Measurements from ENCODE around the gene FAM234A.
"Not testable (repeated sequence)": the region's sequence is repeated elsewhere in the genome, so short reads cannot be mapped to it uniquely, and the experiment has no call there.

Gene FAM234A

DNA sequence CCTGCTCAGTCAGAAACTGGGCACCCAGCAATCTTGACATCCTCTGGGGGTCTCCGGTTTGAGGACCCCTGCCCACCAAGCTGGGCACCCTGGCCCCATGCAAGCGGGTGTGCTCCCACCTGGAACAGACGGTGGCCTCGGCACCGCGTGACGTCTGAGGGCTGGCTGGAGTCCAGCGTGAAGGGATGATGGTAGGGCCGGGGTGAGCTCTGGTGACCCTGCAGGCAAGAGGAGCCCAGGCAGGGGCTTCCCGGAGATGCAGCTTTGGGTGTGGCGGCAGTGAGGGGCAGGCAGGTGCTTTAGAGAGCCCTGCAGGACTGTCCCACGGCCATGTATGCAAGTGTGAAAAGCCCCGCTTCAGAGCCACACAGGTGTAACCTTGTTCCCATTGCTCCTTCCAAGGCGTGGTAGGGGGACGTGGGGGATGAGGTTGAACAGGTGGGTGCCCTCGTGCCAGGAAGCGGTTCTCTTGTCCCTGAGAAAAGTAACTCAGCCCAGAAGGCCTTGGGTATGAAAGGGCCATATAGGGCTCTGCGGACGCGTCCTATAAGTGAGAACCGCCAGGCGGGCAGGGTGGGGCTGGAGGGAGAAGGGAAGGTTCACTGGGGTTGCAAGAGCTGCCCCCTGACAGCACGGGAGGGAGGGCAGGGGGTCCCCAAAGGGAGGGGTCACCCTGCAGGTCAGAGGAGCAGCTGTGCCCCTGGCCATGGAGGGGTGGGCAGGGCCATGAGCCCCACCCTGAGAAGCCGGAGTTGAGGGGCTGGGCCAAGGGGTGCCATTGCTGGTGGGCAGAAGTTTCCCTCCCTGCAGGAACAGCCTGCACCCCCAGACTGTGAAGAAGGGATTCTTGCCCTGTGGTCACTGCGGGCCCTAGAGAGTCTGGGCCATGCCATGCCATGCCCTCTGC lies 31.9 kb downstream of the FAM234A start:
- no peak for DNase-seq

DNA sequence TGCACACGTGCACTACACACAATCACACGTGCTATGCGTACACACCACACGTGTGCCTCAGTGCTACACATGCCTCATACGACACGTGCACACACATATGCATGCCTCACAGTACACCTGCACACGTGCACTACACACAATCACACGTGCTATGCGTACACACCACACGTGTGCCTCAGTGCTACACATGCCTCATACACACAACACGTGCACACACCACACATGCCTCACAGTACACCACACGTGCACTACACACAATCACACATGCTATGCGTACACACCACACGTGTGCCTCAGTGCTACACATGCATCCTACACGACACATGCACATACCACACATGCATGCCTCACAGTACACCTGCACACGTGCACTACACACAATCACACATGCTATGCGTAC lies 32.9 kb downstream of the FAM234A start:
- not testable (repeated sequence) for DNase-seq

DNA sequence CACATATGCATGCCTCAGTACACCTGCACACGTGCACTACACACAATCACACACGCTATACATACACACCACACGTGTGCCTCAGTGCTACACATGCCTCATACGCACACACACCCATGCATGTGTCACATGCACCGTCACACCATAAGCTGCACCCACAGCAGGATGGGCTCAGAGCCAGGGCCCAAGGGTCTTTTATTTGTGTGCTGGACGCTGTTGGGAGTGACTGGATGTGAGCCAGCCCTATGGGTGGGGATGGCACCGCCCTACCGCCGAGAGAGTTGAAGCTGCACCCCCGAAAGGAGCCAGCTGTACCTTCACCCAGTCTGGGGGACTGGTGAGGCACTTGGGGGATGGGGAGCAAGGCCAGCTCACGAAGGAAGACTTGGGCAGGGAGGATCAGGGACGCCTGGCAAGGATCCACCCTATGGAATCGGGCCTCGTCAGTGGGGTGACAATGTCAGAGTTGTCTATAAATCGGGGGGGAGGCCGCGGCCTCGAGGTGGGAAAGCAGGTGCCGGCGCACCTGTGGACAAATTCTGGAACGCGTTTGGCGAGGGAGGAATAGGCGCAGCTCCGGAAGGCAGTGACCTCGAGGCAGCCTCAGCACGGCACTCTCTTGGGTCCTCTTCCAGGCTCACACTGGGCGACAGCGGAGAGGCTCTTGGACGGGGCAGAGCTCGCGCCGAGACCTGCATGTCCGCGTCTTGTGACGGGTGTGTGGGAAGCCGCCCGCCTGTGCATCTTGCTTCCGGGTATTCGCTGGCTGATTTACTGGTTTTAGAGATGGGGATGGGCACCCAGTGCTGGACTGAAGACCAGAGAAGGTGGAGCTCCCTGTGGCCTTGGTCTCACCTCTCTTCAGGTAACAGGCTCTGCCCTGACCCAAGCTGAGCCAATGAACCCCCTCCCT lies 33.8 kb downstream of the FAM234A start:
- DNase-seq = peak in 1 of 3 experiments; percentile 25

DNA sequence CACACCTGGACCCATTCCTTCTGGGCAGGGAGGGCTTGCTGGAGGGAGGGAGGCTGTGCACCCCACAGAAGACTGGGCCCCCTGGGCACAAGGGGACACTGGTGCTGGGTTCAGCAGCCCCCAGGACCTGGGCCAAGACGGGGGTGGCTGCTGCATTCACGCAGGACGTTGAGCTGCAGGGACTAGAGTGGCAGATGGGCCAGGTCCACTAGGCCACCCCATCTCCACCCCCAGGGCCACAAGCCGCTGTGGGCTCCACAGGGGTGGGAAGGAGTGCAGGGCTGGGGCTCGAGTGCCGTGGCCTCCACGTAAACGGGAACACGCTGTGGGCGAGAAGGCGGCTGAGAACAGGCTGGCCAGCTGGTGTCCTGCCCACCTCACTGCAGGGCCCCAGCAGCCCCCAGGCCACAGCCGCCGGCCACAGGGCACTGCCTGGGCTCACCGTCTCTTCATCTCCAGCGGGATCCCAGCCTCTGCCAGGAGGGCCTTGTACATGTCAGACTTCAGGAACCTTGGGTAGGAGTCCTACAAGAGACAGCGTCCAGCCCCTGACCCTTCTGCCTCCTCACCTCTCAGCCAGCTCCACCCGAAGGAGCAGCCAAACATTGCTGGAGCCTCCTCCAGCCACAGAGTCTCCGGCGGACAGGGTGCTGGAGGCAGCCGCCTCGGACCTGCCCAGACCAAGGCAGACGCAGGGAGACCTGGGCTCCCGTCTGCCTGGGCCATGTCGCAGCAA lies 34.6 kb downstream of the FAM234A start:
- no peak for DNase-seq

DNA sequence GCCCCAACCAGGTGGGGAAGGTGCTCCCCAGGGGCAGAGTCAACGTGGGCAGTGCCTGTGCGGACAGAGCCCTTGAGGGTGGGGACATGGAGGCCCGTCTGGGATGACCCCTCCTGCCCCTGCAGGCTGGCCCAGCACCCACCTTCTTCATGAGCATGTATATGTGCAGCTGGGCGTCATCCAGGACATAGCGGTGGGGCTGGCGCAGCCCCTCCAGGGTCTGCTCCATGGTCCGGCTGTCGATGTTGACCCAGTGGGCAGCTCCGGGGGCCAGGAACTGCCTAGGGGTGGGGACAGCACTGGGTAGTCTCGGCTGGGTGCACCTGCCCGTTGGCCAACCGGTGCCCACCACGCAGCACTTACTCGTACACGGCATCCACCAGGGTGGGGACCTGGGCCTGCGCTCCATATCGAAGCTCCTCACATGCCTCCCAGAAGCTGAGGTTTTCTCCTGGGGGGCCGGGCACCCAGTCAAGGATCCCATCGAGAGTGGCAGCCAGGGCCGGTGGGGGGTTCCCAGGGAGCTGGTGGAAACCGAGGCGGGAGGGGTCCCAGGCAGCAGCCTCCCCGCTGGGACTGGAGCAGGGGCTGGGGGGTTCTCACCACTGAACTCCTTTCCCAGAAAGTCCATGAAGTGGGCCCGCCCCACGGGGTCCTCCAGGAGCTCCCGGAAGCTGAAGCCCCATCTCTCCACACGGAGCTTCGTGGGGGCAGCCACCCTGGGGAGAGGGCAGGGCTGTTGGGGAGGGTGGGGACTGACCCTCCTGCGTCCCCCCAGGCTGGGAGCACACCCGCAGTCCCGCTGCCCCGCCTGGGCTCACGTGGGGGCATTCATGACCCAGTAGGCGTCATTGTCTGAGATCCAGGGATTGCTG lies 36.0 kb downstream of the FAM234A start:
- no peak for DNase-seq

DNA sequence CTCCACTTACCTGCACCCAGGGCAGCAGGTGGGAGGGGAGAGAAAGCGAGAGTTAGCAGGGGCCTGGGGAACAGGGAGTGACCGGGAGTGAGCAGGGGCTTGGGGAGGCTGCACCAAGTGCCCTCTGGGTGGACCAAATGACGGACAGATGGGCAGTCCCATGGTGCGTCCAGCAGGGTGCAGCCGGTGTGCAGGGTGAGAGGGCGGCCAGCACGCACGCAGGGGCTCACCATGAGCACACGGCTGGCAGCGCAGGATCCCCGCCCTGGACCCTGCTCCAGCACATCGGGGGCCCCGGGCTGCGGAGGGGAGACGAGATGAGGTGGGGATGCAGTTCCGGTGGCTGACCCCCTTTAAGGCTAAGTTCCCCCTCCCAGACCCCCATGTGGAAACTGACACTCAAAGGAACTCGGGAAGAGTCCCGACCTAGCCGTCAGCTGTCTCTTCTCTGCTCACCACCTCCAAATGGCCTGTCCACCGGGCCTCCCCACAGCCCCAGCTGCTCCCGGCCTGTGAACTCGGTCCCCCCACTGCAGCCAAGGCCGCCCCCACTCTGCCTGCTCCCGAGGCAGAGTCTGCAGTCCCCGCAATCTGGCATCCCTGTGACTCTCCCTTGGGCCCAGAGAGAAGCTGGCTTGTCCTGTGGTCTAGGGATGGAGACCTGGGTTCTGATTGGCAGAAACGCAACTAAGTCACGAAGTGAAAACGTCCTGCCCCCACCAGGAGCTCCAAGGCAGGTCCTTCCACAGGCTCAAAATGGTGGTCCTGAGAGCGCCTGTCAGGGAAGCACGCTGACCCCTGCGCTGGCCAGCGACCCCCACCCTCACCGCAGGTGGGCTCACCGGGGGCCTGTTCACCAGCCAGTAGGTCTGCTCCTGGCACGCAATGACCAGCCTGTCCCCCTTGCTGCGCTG lies 38.3 kb downstream of the FAM234A start:
- no peak for DNase-seq

DNA sequence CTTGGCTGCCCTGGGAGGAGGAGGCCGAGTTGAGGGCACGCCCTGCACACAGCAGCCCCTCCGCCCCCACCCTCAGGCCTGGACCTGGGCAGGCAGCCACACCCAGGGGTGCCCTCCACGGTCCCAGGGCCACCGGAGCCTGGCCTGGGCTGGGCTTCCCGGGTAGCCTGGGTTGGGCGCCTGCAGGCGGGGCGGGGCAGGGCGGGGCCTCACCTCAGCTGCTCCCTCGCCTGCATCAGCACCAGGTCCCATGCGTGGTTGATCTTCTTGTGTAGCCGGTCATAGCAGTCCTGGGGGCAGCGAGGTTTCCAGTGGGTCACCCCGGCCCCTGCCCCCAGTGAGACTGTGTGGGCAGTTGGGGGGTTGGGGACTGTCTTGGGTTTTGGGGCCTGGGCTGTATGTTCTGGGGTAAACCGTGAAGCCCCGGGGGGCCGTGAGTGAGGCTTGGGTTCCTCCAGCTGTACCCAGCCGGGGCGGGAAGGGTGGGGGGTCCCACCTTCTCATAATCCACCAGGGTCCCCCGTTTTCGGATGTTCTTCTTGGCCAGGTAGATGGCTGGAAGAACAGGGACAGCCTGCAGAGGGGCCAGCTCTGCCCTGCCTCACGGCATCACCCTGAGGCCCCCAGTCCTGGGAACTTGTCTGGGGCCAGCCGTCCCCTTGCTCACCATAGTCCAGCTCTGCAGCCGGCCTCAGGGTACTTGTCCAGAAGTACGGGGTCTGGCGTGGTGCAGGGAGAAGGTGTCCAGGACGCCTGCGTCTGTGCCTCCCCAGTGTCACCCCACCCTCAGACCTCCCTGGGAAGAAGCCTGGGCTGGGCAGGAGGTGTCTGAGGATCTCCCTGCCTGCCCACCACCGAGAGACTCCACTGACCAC lies 39.2 kb downstream of the FAM234A start:
- no peak for DNase-seq

DNA sequence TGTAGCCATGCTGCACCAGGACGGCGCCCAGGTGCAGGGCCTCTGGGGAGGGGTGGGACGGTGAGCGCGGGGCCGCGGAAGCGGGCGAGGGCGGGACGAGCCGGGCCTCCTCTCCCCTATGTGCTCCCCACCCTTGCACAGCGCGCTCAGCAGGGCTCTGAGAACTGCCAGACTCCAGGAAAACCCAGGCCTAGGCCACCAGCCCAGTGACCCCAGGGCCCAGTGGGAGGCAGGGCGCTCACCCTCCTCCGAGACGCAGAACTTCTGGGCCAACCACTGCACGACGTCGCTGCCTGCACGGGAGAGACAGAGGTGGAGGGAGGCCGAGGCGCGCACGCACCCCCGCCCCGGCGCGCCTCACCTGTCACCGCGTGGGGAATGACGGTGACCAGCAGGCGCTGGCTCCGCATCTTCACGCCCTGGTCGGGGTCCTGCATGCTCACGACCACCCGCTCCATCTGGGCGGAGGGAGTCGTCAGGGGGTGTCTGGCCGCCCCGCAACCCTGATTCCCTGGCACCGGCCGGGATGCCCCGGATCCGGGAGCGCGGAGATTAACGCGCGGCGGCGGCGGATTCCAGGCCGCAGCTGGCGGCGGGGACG lies 40.5 kb downstream of the FAM234A start:
- peak in 2 of 3 experiments; percentile 30 to 50 for DNase-seq

DNA sequence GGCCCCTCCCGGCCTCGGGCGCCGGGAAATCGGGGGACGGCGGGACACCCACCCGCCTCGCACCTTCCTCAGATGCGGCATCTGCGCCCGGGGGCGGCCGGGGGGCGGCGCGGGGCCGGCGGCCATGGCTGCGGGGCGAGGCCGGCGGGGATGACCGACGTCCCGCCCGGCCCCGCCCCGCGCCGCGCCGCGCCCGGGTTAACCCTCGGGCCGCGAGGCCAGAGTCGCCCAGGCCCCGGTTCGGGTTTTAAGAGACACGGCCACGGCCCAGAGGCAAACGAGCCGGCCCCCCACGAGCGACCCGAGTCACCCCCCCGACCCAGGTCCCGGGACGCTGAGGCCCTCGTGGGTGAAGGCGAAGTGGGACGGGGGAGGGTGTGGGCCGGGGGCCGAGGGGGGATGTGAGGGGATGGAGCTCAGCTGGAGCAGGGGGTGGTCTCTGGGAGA lies 41.2 kb downstream of the FAM234A start, which contains the start of gene RGS11:
Gene RGS11 (minus strand): TSS at position 159 of the 447 bp plus-strand sequence. CDS start 33 bp downstream, at position 126.
- DNase-seq = no peak

DNA sequence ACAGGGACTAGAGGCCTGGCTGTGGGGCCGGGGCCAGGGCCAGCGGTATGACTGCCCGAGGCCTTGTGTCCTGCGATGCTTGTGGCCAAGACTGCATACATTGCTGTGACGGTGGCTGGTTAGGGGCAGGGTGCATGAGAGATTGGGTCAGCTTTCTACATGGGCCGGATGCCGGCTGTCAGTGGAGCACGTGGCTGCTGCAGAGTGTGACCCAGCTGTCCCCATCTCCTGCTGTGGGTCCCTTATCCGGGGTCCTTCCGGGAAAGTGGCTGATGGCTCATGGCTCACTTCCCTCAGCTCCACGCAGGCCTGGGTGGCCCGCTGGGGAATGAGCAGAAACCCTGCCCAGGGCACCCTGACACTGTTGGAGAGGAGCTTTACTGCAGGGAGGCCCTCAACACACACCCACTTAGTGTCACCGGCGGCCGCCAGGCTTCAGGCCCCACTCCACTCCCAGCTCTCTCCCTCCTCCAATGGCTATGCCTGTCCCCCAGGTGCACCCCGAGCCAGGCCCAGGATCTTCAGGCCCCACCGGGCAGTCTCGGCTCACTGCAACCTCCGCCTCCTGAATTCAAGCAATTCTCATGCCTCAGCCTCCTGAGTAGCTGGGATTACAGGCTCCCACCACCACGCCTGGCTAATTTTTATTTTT lies 41.9 kb downstream of the FAM234A start:
- DNase-seq = no peak

DNA sequence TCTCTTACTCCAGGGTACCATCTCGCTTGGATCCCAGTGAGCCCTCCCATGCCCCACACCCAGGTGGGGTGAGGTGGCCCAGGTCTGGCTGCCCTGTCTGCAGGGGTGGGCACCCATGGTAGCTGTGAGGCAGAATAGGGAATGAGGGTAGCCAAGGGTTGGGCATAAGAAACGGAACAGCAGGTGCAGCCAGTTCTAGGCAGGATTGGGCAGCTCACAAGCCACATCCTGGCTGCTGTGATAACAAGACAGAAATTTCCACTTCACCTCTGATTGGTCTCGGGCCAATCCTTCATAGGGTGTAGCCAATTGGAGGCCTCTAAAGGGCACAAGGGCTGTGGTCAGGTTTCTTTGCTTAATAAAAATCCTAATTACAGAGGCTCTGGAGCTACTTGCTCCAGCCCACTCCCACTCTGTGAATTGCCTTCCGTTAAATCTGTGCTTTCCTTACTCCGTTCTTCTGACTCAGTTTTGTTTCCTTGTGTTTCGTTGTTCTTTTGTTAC lies 44.3 kb downstream of the FAM234A start:
- peak; percentile 33 to 74 (median 37) for DNase-seq

DNA sequence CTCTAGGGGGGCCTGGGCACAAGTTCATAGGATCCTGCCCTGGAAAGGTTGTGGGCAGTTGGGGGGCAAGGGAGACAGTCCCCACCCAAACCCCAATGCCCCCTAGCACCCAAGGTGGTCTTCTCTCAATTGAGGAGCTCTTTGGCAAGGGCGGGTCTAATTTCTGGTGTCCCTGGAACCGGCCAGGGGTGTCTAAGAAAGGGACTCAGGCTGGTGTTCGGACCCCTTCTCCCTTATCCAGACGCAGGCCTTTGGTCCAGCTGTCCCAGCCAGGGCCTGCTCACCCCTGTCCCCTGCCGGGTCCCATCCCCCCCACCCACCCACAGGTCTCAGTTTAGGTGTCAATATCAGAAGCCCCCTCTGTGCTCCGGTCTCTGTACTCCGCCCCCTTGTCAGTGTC lies 44.9 kb downstream of the FAM234A start:
- DNase-seq = no peak

DNA sequence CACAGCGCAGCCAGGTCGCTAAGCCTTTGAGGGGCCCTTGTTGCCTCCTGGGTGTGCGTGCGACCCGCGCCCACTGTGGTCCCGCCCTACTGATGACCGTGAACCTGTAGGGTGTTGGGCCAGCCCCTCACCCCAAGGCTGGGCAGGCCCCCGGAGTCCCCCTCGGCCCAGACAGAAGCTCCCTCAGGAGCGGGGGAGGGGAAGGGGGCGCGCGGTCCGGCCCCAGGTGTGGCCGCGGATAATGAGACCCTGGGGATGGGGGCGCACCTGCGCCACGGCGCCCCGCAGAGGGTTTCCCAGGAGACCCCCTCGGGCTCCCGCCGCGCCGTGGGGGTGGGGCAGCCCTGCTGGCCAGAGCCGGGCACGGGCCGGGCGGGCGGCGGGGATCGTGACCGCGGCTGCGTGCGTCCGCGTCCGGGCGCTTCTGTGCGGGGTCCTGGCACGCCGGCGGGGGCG lies 45.4 kb downstream of the FAM234A start:
- peak in 2 of 3 experiments; percentile 26 to 46 for DNase-seq

DNA sequence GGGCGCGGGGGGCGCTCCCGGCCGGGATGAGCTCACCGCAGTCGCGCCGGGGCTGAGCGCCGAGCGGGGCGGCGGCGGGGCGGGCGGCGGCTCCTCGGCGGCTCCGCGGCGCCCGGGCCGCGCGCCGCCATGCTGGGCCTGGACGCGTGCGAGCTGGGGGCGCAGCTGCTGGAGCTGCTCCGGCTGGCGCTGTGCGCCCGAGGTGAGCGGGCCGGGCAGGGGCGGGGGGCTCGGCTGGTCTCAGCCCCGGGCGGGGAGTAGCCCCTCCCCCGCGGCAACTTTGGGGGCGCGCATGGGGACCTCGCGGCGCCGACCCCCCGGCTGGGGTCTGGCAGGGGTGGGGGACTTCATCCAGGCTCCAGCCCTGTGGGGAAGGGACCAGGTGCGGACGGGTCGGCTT lies 45.9 kb downstream of the FAM234A start, which contains the start of gene ARHGDIG:
Gene ARHGDIG (plus strand): TSS at position 40 of the 400 bp plus-strand sequence. CDS start 90 bp downstream, at position 130.
- DNase-seq = no peak

DNA sequence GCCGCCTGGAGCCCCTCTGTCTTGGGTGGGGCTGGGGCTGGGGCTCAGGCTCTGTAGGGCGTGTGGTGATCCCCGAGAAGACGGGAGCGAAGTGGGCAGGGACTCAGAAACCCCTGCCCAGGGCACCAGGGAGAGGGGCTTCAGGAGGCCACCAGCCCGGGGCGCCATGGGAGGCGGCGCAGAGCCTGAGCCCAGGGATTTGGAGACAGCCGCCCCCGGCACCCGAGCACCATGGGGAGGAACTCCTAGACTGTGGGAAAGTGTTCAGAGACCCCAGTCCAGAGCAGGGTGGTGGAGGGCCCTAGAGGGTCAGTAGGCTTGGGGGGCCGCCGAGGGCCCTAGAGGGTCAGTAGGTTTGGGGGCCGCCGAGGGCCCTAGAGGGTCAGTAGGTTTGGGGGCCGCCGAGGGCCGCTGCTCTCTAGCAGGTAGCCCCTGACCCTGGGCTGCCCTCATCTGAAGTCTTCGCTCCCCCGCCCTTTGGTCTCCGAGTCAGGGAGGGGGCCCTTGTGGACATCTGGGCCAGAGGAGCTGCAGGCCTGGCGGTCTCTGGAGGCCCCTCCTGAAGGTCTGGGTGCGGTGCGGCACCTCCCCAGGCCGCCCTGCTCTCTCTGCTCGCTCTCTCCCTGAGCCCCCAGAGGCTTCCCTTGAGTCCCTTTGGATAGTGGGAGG lies 46.5 kb downstream of the FAM234A start:
- DNase-seq = peak in 2 of 3 experiments; percentile 10 to 22

DNA sequence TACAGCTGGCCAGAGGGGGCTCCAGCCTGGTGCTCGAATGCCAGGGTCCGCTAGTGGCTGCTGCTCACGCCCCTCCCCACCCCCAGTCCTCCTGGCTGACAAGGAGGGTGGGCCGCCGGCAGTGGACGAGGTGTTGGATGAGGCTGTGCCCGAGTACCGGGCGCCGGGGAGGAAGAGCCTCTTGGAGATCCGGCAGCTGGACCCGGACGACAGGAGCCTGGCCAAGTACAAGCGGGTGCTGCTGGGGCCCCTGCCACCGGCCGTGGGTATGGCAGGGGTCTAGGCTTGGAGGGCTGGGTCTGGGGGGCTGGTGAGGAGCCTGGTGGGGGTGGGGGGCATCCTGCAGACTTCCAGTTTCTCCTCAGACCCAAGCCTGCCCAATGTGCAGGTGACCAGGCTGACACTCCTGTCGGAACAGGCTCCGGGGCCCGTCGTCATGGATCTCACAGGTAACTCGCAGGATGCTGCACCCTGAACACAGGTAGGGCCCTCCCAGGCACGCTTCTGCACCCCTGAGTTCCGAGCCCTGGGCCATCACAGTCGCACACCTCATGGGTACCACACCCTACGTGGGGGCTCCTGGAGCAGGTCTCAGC lies 47.1 kb downstream of the FAM234A start:
- no peak for DNase-seq

DNA sequence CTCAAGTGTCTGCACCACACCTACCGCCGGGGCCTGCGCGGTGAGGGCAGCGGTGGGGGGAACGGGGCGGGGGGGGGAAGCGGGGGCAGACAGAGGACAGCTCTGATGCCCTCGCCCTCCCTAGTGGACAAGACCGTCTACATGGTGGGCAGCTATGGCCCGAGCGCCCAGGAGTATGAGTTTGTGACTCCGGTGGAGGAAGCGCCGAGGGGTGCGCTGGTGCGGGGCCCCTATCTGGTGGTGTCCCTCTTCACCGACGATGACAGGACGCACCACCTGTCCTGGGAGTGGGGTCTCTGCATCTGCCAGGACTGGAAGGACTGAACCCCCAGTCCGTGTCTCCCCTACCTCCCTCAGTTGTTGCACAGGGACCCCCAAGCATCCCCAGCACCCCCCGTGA lies 47.9 kb downstream of the FAM234A start:
- DNase-seq = no peak
